Mesenchymal stem cell (in vitro differentiated cells and primary cell): ENCODE data around the gene ADGRG7.

Experiments used
- DNase-seq: peaks from one replicate; pipeline ENCODE4 v3.0.0-alpha.2; 2013
- H2AFZ ChIP-seq: one replicate; pipeline ENCODE4 v1.6.1; 2013; ENCODE audit warnings: low read depth, mild to moderate bottlenecking, control low read depth, inconsistent platforms, low read length, moderate library complexity
- H2AK5ac ChIP-seq: 2 replicates; pipeline ENCODE4 v1.6.1; 2013; ENCODE audit warnings: low read length, moderate library complexity, mild to moderate bottlenecking, inconsistent platforms; ENCODE audit not compliant: severe bottlenecking
- H2BK120ac ChIP-seq: one replicate; pipeline ENCODE4 v1.6.1; 2013; ENCODE audit warnings: low read depth, mild to moderate bottlenecking, inconsistent platforms, low read length, moderate library complexity
- H2BK12ac ChIP-seq, 2 experiments: one replicate each; pipeline ENCODE4 v1.6.1; 2013; ENCODE audit warnings: inconsistent platforms in 2 of 2, low read length in 2 of 2, mild to moderate bottlenecking in 2 of 2, moderate library complexity in 2 of 2, control low read depth in 1 of 2
- H2BK15ac ChIP-seq: one replicate; pipeline ENCODE4 v1.6.1; 2013; ENCODE audit warnings: mild to moderate bottlenecking, low read depth, inconsistent platforms; ENCODE audit not compliant: poor library complexity, severe bottlenecking
- H2BK5ac ChIP-seq: 2 replicates; pipeline ENCODE4 v1.6.1; 2013; ENCODE audit warnings: low read depth, mild to moderate bottlenecking, low read length, control low read depth, inconsistent platforms; ENCODE audit not compliant: poor library complexity, severe bottlenecking
- H3K14ac ChIP-seq, 2 experiments: one replicate each; pipeline ENCODE4 v1.6.1; 2013; ENCODE audit warnings: inconsistent platforms in 2 of 2, low read length in 2 of 2, control low read depth in 1 of 2, mild to moderate bottlenecking in 1 of 2, moderate library complexity in 1 of 2
- H3K18ac ChIP-seq, 2 experiments: one replicate each; pipeline ENCODE4 v1.6.1; 2013; ENCODE audit warnings: inconsistent platforms in 2 of 2, low read length in 2 of 2, control low read depth in 1 of 2, low read depth in 1 of 2, mild to moderate bottlenecking in 1 of 2
- H3K23ac ChIP-seq, 2 experiments: one replicate each; pipeline ENCODE4 v1.6.1; 2013; ENCODE audit warnings: inconsistent platforms in 2 of 2, low read length in 2 of 2, mild to moderate bottlenecking in 2 of 2, moderate library complexity in 2 of 2, control low read depth in 1 of 2
- H3K27ac ChIP-seq: 2 replicates; pipeline ENCODE4 v1.5.1; 2013; ENCODE audit warnings: mild to moderate bottlenecking, moderate library complexity, low read length, control low read depth, inconsistent platforms; ENCODE audit not compliant: poor library complexity, severe bottlenecking
- H3K27me3 ChIP-seq, 2 experiments: 2 replicates each; pipeline versions ENCODE4 v1.6.1 to v1.7.0; 2013; ENCODE audit warnings: low read length in 2 of 2, mild to moderate bottlenecking in 2 of 2, moderate library complexity in 2 of 2, control low read depth in 1 of 2, inconsistent platforms in 1 of 2; ENCODE audit not compliant: control insufficient read depth in 1 of 2, insufficient read depth in 1 of 2
- H3K36me3 ChIP-seq, 2 experiments: 2 replicates each; pipeline versions ENCODE4 v1.6.1 to v1.7.0; 2013; ENCODE audit warnings: low read length in 2 of 2, control low read depth in 1 of 2, inconsistent platforms in 1 of 2, low read depth in 1 of 2, mild to moderate bottlenecking in 1 of 2; ENCODE audit not compliant: insufficient read depth in 2 of 2, control insufficient read depth in 1 of 2
- H3K4ac ChIP-seq, 2 experiments: one replicate each; pipeline ENCODE4 v1.6.1; 2013; ENCODE audit warnings: inconsistent platforms in 2 of 2, low read length in 2 of 2, mild to moderate bottlenecking in 2 of 2, moderate library complexity in 2 of 2, control low read depth in 1 of 2, low read depth in 1 of 2
- H3K4me1 ChIP-seq: 2 replicates; pipeline ENCODE4 v1.6.1; 2013; ENCODE audit warnings: low read depth, low read length, control low read depth; ENCODE audit not compliant: control insufficient read depth, insufficient read depth
- H3K4me2 ChIP-seq: 2 replicates; pipeline ENCODE4 v1.6.1; 2013; ENCODE audit warnings: low read length, mild to moderate bottlenecking, inconsistent platforms; ENCODE audit not compliant: poor library complexity, severe bottlenecking
- H3K4me3 ChIP-seq, 2 experiments: 2 replicates each; pipeline versions ENCODE4 v1.5.1 to v1.7.0; 2013; ENCODE audit warnings: low read length in 2 of 2, mild to moderate bottlenecking in 2 of 2, control low read depth in 1 of 2, low read depth in 1 of 2; ENCODE audit not compliant: insufficient read depth in 1 of 2
- H3K79me1 ChIP-seq: replicated peaks from 2 replicates; pipeline ENCODE4 v1.6.1; 2013; ENCODE audit warnings: mild to moderate bottlenecking, control low read depth, low read length, inconsistent platforms; ENCODE audit not compliant: poor library complexity, severe bottlenecking
- H3K9ac ChIP-seq: 2 replicates; pipeline ENCODE4 v1.7.0; 2013; ENCODE audit warnings: mild to moderate bottlenecking, low read length, moderate library complexity
- H3K9me3 ChIP-seq: 2 replicates; pipeline ENCODE4 v1.7.0; 2013; ENCODE audit warnings: mild to moderate bottlenecking, low read length; ENCODE audit not compliant: control insufficient read depth
- H4K8ac ChIP-seq: one replicate; pipeline ENCODE4 v1.6.1; 2013; ENCODE audit warnings: inconsistent platforms, mild to moderate bottlenecking, low read length, moderate library complexity
- H4K91ac ChIP-seq: one replicate; pipeline ENCODE4 v1.6.1; 2013; ENCODE audit warnings: mild to moderate bottlenecking, low read length, inconsistent platforms
- WGBS: methylation state at CpG from one replicate; pipeline ENCODE4 v1.1.7; 2013; ENCODE audit warnings: mixed read lengths; 5-methylcytosine and 5-hydroxymethylcytosine counted together

ADGRG7 gene

DNA sequence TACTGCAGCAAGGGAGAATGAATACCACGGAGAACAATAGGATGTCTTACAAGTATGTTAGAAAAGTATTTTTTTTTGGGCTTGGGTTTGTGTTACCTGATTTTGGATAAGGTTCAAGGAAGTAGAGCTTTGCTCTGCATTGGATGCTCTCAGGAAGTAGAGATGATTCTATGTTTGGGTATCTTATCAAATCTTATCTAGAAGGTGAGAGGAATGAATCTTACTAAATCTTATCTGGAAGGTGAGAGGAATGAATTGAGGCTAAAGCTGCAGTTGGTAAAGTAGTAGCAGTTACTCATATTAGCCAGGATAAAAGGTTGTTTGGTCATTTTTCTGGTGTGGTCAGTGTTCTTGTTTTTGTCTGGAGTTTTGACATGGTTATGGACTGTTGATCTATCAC, 117.3 kb downstream of the ADGRG7 start:
- Histone ChIP-seq H3K27me3 (no peaks in the 10 kb centered on the region), H2AFZ (no peak overlapping the region), H3K79me1 (peaks cover 4% of the 10 kb centered on the region), H3K4me3 (no peak overlapping the region), H3K18ac (no peak overlapping the region), H4K8ac (no peak overlapping the region), H3K9ac (no peak overlapping the region), H3K27ac (no peak overlapping the region), H3K4me1 (peaks cover 4% of the 10 kb centered on the region), H4K91ac (no peak overlapping the region), H3K4ac (no peak overlapping the region), H2BK120ac (no peak overlapping the region), H3K9me3 (no peaks in the 10 kb centered on the region), H2BK5ac (no peak overlapping the region), H3K14ac (no peak overlapping the region), H2AK5ac (no peak overlapping the region), H3K23ac (no peak overlapping the region), H3K36me3 (peaks cover 18 to 92% of the 10 kb centered on the region in 2 experiments), H2BK12ac (no peak overlapping the region), H3K4me2 (no peak overlapping the region), H2BK15ac (no peak overlapping the region)
- 89% methylated on average over 1 of the region's 1 CpG for WGBS
- no peak for DNase-seq

DNA sequence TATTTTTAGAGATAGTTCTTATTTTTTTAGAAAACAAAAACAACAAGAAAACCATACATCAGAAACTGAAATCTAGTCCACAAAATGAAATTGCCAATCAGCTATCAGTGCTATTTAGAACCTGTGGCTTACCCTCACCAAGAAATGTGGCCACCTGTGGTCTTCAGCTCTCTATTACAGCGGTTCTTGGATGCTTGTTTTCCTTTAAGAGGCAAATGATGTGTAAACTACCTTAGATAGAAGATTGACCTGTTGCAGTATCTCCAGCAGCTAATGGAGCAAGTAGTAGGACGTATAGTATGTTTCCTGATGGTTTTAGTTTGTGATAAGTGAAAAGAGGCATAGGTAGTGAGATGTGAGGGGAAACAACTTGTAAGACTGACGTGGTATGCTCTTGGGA, 121.1 kb downstream of the ADGRG7 start:
- Histone ChIP-seq H2AK5ac (no peak overlapping the region), H3K4ac (no peak overlapping the region), H3K18ac (no peak overlapping the region), H3K27me3 (no peaks in the 10 kb centered on the region), H4K91ac (no peak overlapping the region), H2BK15ac (no peak overlapping the region), H2AFZ (no peak overlapping the region), H3K36me3 (peaks cover 12 to 96% of the 10 kb centered on the region in 2 experiments), H3K23ac (no peak overlapping the region), H3K4me3 (no peak overlapping the region), H4K8ac (no peak overlapping the region), H3K27ac (no peak overlapping the region), H2BK5ac (no peak overlapping the region), H3K9me3 (no peaks in the 10 kb centered on the region), H3K14ac (no peak overlapping the region), H3K4me1 (peaks cover 4% of the 10 kb centered on the region), H3K4me2 (no peak overlapping the region), H2BK12ac (no peak overlapping the region), H3K79me1 (peaks cover 5% of the 10 kb centered on the region), H2BK120ac (no peak overlapping the region), H3K9ac (no peak overlapping the region)
- WGBS = 72% methylated on average over 3 of the region's 3 CpGs
- no peak for DNase-seq

DNA sequence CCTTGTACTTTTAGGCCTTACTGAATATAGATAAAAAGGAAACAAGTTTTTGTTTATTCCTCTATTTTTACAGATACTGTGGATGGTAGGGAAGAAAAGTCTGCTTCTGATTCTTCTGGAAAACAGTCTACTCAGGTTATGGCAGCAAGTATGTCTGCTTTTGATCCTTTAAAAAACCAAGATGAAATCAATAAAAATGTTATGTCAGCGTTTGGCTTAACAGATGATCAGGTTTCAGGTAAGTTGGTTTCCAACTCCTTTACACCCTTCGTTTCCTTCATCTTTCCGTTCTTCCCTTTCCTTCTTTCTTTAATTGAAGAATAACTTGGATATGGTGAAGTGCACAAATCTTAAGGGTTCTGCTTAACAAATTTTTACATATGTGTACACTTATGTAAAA, 123.0 kb downstream of the ADGRG7 start:
- H3K18ac ChIP-seq = no peak overlapping the region
- H3K14ac ChIP-seq = no peak overlapping the region
- no peak overlapping the region for H3K4me2 ChIP-seq
- no peak overlapping the region for H2AK5ac ChIP-seq
- H3K4me3 ChIP-seq = no peak overlapping the region
- H2BK5ac ChIP-seq = no peak overlapping the region
- H3K79me1 ChIP-seq = peaks cover 3% of the 10 kb centered on the region
- H4K91ac ChIP-seq = no peak overlapping the region
- no peak overlapping the region for H3K4ac ChIP-seq
- H2BK120ac ChIP-seq = no peak overlapping the region
- H4K8ac ChIP-seq = no peak overlapping the region
- peaks cover 10 to 96% of the 10 kb centered on the region in 2 experiments for H3K36me3 ChIP-seq
- H3K23ac ChIP-seq = no peak overlapping the region
- H3K9me3 ChIP-seq = no peaks in the 10 kb centered on the region
- no peak overlapping the region for H3K9ac ChIP-seq
- no peak overlapping the region for H3K27ac ChIP-seq
- no peak overlapping the region for H2AFZ ChIP-seq
- DNase-seq = no peak
- no CpG with 5 or more reads among the region's 3 CpGs for WGBS
- H2BK15ac ChIP-seq = no peak overlapping the region
- H3K27me3 ChIP-seq = no peaks in the 10 kb centered on the region
- H3K4me1 ChIP-seq = peaks cover 1% of the 10 kb centered on the region
- H2BK12ac ChIP-seq = no peak overlapping the region

DNA sequence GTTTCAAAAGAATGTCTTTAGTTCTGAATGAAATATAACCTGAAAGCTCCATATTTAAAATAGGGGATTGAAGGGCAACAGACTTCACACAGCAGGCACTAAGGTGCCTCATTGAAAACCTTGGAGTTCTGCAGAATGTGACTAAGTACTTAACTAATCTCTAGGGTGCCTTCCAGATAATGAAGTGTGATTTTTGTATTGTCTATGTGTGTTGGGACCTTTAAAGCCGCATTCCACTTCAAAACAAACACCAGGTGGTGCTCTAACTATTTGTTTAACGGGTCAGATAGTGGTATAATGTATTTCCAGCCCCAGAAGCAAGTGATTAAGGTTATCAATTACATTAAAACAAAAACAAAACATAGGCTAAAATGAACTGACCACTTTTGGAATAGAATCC, 127.9 kb downstream of the ADGRG7 start:
- H2AK5ac ChIP-seq = no peak overlapping the region
- no peak overlapping the region for H2BK5ac ChIP-seq
- H3K18ac ChIP-seq = no peak overlapping the region
- WGBS = no CpG with 5 or more reads among the region's 2 CpGs
- no peak overlapping the region for H3K4me3 ChIP-seq
- no peak overlapping the region for H2AFZ ChIP-seq
- no peak overlapping the region for H2BK120ac ChIP-seq
- no peak overlapping the region for H3K14ac ChIP-seq
- DNase-seq = peak; percentile 28
- no peaks in the 10 kb centered on the region for H3K27me3 ChIP-seq
- H3K4ac ChIP-seq = no peak overlapping the region
- peaks cover 8% of the 10 kb centered on the region for H3K79me1 ChIP-seq
- no peak overlapping the region for H2BK12ac ChIP-seq
- peak overlapping the region; percentile 24 for H3K9ac ChIP-seq
- H3K23ac ChIP-seq = no peak overlapping the region
- no peak overlapping the region for H2BK15ac ChIP-seq
- H3K4me2 ChIP-seq = no peak overlapping the region
- no peak overlapping the region for H4K8ac ChIP-seq
- no peak overlapping the region for H3K27ac ChIP-seq
- no peaks in the 10 kb centered on the region for H3K9me3 ChIP-seq
- peaks cover 1% of the 10 kb centered on the region for H3K4me1 ChIP-seq
- H4K91ac ChIP-seq = no peak overlapping the region
- peaks cover 9 to 99% of the 10 kb centered on the region in 2 experiments for H3K36me3 ChIP-seq
